K562 (cell line): Measurements from ENCODE around the gene SORCS2. TPM values are rescaled to one million over a fixed set of nuclear protein-coding genes. Genes with fewer than 3 reads are reported as not detected.

Experiments
- ATAC-seq: fragments of 200-7000 bp; cut with Tn5 transposase; 3 replicates; pipeline ENCODE4 v1.9.1; 2020; ENCODE audit warnings: moderate library complexity
- BruUV-seq: library from RNA; stranded (reverse); fragments of 400-500 nt; replicated peaks from 2 replicates; lab custom pipeline; 2021; lab: Mats Ljungman, UMichigan
- CTCF ChIA-PET: fragments of 300-600 bp; formaldehyde crosslinking; extraction: SDS; loops from one replicate; lab custom pipeline; 2021; ENCODE audit warnings: low intra/inter-chr PET ratio; lab: Yijun Ruan, JAX
- POLR2A ChIA-PET: fragments of 300-600, 350-650 bp; sonication (Branson Sonifier 250); formaldehyde crosslinking; extraction: SDS; loops from one replicate; lab custom pipeline; 2021; ENCODE audit warnings: antibody characterized with exemption, inconsistent platforms; lab: Yijun Ruan, JAX
- DNase-seq, 4 experiments: peaks; one replicate each; pipeline versions ENCODE4 v3.0.0 to v3.0.0-alpha.2; 2011 to 2018; ENCODE audit warnings: low spot score in 3 of 4, mixed read lengths in 3 of 4; ENCODE audit errors: extremely low read depth in 1 of 4
- FAIRE-seq: peaks from 2 replicates; lab custom pipeline; 2011; peaks lifted over from hg19 to GRCh38; lab: Jason Lieb, UNC
- H2AFZ ChIP-seq: 2 replicates; pipeline ENCODE4 v1.6.0; 2011; ENCODE audit warnings: low read depth, low read length, control low read depth, inconsistent platforms
- H3K27ac ChIP-seq: fragments of 200-600 bp; 3 replicates; pipeline ENCODE4 v1.8.0; 2011; ENCODE audit warnings: low read depth, mild to moderate bottlenecking, control low read depth, inconsistent platforms, low read length, moderate library complexity, mixed read lengths; ENCODE audit errors: extremely low read depth
- H3K27me3 ChIP-seq, 2 experiments: fragments of 300-600 bp in 1 of 2; 2 replicates in 1 of 2; 3 replicates in 1 of 2; pipeline versions ENCODE4 v1.6.0 to v1.8.0; 2011; ENCODE audit warnings: inconsistent platforms in 2 of 2, low read length in 2 of 2, mild to moderate bottlenecking in 1 of 2, mixed read lengths in 1 of 2, moderate library complexity in 1 of 2; ENCODE audit not compliant: control insufficient read depth in 2 of 2, insufficient read depth in 2 of 2
- H3K36me3 ChIP-seq: fragments of 300-600 bp; 3 replicates; pipeline ENCODE4 v1.8.0; 2011; ENCODE audit warnings: mild to moderate bottlenecking, low read length, inconsistent platforms; ENCODE audit not compliant: control insufficient read depth, insufficient read depth
- H3K4me1 ChIP-seq, 2 experiments: fragments of 200-600 bp in 1 of 2; replicated peaks in 1 of 2; 2 replicates in 1 of 2; 3 replicates in 1 of 2; pipeline versions ENCODE4 v1.5.1 to v1.8.0; 2011; ENCODE audit warnings: inconsistent platforms in 2 of 2, low read length in 2 of 2, mild to moderate bottlenecking in 1 of 2, mixed read lengths in 1 of 2, moderate library complexity in 1 of 2; ENCODE audit not compliant: control insufficient read depth in 2 of 2, insufficient read depth in 2 of 2
- H3K4me2 ChIP-seq: 2 replicates; pipeline ENCODE4 v1.6.1; 2011; ENCODE audit warnings: low read length, control low read depth, inconsistent platforms, mixed read lengths; ENCODE audit not compliant: insufficient read depth
- H3K4me3 ChIP-seq: fragments of 200-600 bp; sonication (generic), shearing (Covaris generic); 2 replicates; pipeline ENCODE4 v1.5.1; 2016; ENCODE audit warnings: control low read depth, inconsistent platforms
- H3K79me2 ChIP-seq: fragments of 200-600 bp; 3 replicates; pipeline ENCODE4 v1.8.0; 2011; ENCODE audit warnings: low read length, inconsistent platforms; ENCODE audit not compliant: control insufficient read depth, insufficient read depth
- H3K9ac ChIP-seq, 2 experiments: 2 replicates each; pipeline versions ENCODE4 v1.6.0 to v1.6.1; 2011; ENCODE audit warnings: low read depth in 2 of 2, low read length in 2 of 2, control low read depth in 1 of 2, inconsistent platforms in 1 of 2, mild to moderate bottlenecking in 1 of 2, mixed read lengths in 1 of 2; ENCODE audit not compliant: insufficient read depth in 1 of 2
- H3K9me1 ChIP-seq: one replicate; pipeline ENCODE4 v1.6.0; 2011; ENCODE audit warnings: inconsistent platforms, mild to moderate bottlenecking, low read length, moderate library complexity; ENCODE audit not compliant: control insufficient read depth, insufficient read depth
- H3K9me3 ChIP-seq: replicated peaks from 2 replicates; pipeline ENCODE4 v1.5.1; 2011; ENCODE audit warnings: low read depth, low read length, inconsistent platforms; ENCODE audit not compliant: control insufficient read depth, insufficient read depth
- H4K20me1 ChIP-seq: replicated peaks from 2 replicates; pipeline ENCODE4 v1.6.1; 2011; ENCODE audit warnings: low read length, inconsistent platforms, mixed read lengths; ENCODE audit not compliant: control insufficient read depth, insufficient read depth
- ETV5 ChIP-seq: sonication (generic); formaldehyde crosslinking; IDR thresholded peaks from 2 replicates; pipeline ENCODE4 v1.4.0; 2020; ENCODE audit warnings: low read depth, mild to moderate bottlenecking, missing genetic modification reagents
- NCOA1 ChIP-seq: fragments of 450-650 bp; IDR thresholded peaks from 2 replicates; pipeline ENCODE4 v1.6.1; 2016; ENCODE audit warnings: low read depth
- PURB ChIP-seq: sonication (generic); formaldehyde crosslinking; IDR thresholded peaks from 2 replicates; pipeline ENCODE4 v1.9.0; 2021; ENCODE audit warnings: low read depth, mild to moderate bottlenecking, missing genetic modification reagents
- ZNF561 ChIP-seq: fragments of 450-650 bp; formaldehyde crosslinking; conservative IDR thresholded peaks from 2 replicates; pipeline ENCODE4 v1.4.0; 2020; ENCODE audit warnings: mild to moderate bottlenecking, moderate library complexity
- WGBS: fragments of 100-300 bp; shearing (Covaris generic); methylation state at CpG from one replicate; pipeline ENCODE4 v1.1.6; 2016; ENCODE audit warnings: low coverage, mixed read lengths; ENCODE audit not compliant: insufficient coverage; ENCODE audit errors: missing lambda C conversion rate; 5-methylcytosine and 5-hydroxymethylcytosine counted together
- in situ Hi-C: fragments of 300-500 bp; cut with MboI; formaldehyde crosslinking; loops from 4 replicates; pipeline ENCODE4 v1.15.0; 2018; ENCODE audit warnings: inconsistent platforms, mixed read lengths
- intact Hi-C: fragments of 100-400 bp; cut with micrococcal nuclease; formaldehyde crosslinking; loops from 2 replicates; pipeline ENCODE4 v1.14.2; 2022
- polyA plus RNA-seq, 8 experiments: library from polyadenylated mRNA; depleted of rRNA in 4 of 8; stranded (reverse) in 5 of 8; unstranded in 3 of 8; fragments of >200 nt; fragmentation: Nextera tagmentation in 2 of 8; fragmentation: Illumina TruSeq in 1 of 8; extraction: Ambion mirVana in 2 of 8; extraction: Trizol in 1 of 8; gene quantifications; 2 replicates each; pipeline versions ENCODE4 v1.2.1 to v1.2.3, GENCODE V29; 2011 to 2014; ENCODE audit warnings: inconsistent platforms in 1 of 8, missing spikeins in 1 of 8
- total RNA-seq, 7 experiments: library from RNA; depleted of rRNA in 6 of 7; stranded (reverse); fragments of >200 nt in 6 of 7; fragmentation: Illumina TruSeq in 2 of 7; extraction: Trizol in 2 of 7; gene quantifications; 2 replicates each; pipeline versions ENCODE4 v1.2.1 to v1.2.3, GENCODE V29; 2011 to 2021; ENCODE audit warnings: low replicate concordance in 1 of 7
- TF ChIP-seq, protein P1 (sequence below): fragments of 200-800 bp; sonication (Bioruptor generic); IDR thresholded peaks from 2 replicates; pipeline ENCODE4 v1.6.1; 2016; ENCODE audit warnings: missing genetic modification characterization, missing compliant biosample characterization

SORCS2 gene
- total and polyA plus RNA-seq, 9 of the 15 experiments (the other 6 are each of a cell fraction or from before 2014, with no cell fraction given) = not detected

DNA sequence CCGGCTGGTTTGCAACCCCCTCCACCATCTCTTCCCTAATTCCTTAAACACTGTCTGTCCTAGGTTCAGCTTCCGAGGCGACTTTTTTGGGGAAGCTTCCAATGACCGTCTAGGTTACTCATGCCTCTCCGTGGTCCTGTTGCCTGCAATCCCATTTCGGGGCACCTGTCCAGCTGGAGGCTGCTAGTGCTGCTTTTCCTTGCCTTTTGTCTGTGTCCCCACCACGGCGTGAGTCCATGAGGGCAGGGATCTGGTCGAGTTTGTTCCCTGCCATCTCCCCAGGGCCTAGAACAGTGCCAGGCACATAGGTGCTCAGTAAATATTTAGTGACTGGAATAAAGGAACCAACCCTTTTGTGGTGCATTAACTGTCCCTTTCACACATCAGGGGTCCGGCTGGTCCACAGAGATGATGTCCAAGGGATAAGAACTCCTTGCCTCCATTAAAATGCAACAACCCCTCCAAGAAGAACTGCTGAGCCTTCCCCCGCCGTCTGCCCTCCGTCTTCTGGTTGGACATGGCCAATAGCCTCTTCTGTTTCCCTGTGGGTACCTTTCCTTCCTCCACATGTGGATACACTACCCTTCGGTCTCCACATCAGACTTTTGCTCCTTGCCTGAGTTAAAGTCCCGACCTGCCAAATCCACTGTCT, 5.7 kb upstream of the SORCS2 start:
- ChIA-PET CTCF (no interaction called here), POLR2A (no interaction called here)
- H3K27ac ChIP-seq = no peak overlapping the region
- intact Hi-C loops = no loop called here
- H3K79me2 ChIP-seq = no peaks in the 10 kb centered on the region
- H3K27me3 ChIP-seq = peaks cover 23 to 49% of the 10 kb centered on the region in 2 experiments; a peak in 4 of 5 replicates
- no peak overlapping the region for H3K4me3 ChIP-seq
- no peaks in the 10 kb centered on the region for H3K9me3 ChIP-seq
- H3K9me1 ChIP-seq = no peaks in the 10 kb centered on the region
- no peak for TF ChIP-seq ZNF561 (CRISPR knock-in tag)
- TF ChIP-seq ETV5 (CRISPR knock-in tag) = no peak
- no peak for TF ChIP-seq NCOA1
- TF ChIP-seq, protein P1, sequence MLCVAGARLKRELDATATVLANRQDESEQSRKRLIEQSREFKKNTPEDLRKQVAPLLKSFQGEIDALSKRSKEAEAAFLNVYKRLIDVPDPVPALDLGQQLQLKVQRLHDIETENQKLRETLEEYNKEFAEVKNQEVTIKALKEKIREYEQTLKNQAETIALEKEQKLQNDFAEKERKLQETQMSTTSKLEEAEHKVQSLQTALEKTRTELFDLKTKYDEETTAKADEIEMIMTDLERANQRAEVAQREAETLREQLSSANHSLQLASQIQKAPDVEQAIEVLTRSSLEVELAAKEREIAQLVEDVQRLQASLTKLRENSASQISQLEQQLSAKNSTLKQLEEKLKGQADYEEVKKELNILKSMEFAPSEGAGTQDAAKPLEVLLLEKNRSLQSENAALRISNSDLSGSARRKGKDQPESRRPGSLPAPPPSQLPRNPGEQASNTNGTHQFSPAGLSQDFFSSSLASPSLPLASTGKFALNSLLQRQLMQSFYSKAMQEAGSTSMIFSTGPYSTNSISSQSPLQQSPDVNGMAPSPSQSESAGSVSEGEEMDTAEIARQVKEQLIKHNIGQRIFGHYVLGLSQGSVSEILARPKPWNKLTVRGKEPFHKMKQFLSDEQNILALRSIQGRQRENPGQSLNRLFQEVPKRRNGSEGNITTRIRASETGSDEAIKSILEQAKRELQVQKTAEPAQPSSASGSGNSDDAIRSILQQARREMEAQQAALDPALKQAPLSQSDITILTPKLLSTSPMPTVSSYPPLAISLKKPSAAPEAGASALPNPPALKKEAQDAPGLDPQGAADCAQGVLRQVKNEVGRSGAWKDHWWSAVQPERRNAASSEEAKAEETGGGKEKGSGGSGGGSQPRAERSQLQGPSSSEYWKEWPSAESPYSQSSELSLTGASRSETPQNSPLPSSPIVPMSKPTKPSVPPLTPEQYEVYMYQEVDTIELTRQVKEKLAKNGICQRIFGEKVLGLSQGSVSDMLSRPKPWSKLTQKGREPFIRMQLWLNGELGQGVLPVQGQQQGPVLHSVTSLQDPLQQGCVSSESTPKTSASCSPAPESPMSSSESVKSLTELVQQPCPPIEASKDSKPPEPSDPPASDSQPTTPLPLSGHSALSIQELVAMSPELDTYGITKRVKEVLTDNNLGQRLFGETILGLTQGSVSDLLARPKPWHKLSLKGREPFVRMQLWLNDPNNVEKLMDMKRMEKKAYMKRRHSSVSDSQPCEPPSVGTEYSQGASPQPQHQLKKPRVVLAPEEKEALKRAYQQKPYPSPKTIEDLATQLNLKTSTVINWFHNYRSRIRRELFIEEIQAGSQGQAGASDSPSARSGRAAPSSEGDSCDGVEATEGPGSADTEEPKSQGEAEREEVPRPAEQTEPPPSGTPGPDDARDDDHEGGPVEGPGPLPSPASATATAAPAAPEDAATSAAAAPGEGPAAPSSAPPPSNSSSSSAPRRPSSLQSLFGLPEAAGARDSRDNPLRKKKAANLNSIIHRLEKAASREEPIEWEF (CRISPR knock-in tag) = no peak
- no peak for TF ChIP-seq PURB (CRISPR knock-in tag)
- TF ChIP-seq, all 486 proteins: peak for 0
- no peak for FAIRE-seq
- no peaks in the 10 kb centered on the region for H3K36me3 ChIP-seq
- H3K9ac ChIP-seq = no peak overlapping the region
- H3K4me1 ChIP-seq = no peaks in the 10 kb centered on the region
- no peak for DNase-seq
- peaks cover 14% of the 10 kb centered on the region; the same call in 1 of the 2 replicates for H4K20me1 ChIP-seq
- ATAC-seq = no peak
- under 1% methylated on average over 15 of the region's 15 CpGs for WGBS
- H3K4me2 ChIP-seq = no peak overlapping the region
- BruUV-seq = no TSS peak
- H2AFZ ChIP-seq = no peak overlapping the region
- in situ Hi-C loops = no loop called here
